Chondrocyte (in vitro differentiated cells): Measurements from ENCODE around the gene PLXNA3. TPM values are rescaled to one million over a fixed set of nuclear protein-coding genes. Genes with fewer than 3 reads are reported as not detected.

Experiments
- DNase-seq: peaks from one replicate; pipeline ENCODE4 v3.0.0; 2021; ENCODE audit warnings: mixed read lengths, low spot score
- H3K27ac Mint-ChIP-seq: one replicate; pipeline ENCODE4 v1.8.0; 2021; ENCODE audit warnings: mild to moderate bottlenecking, moderate library complexity, mixed read lengths; ENCODE audit not compliant: unreplicated experiment
- H3K27me3 Mint-ChIP-seq: 2 replicates; pipeline ENCODE4 v1.8.0; 2021; ENCODE audit warnings: low read depth, mixed read lengths
- H3K36me3 Mint-ChIP-seq: 2 replicates; pipeline ENCODE4 v1.8.0; 2021; ENCODE audit warnings: low read depth, mixed read lengths
- H3K4me1 Mint-ChIP-seq: 2 replicates; pipeline ENCODE4 v1.8.0; 2021; ENCODE audit warnings: low read depth, mild to moderate bottlenecking, mixed read lengths
- H3K4me3 Mint-ChIP-seq: one replicate; pipeline ENCODE4 v1.8.0; 2021; ENCODE audit warnings: mild to moderate bottlenecking, moderate library complexity, mixed read lengths; ENCODE audit not compliant: unreplicated experiment
- H3K9me3 Mint-ChIP-seq: 2 replicates; pipeline ENCODE4 v1.8.0; 2021; ENCODE audit warnings: low read depth, mixed read lengths
- total RNA-seq: library from RNA; stranded (reverse); gene quantifications from 3 replicates; pipeline ENCODE4 v1.2.1, GENCODE V29; 2021
- TF ChIP-seq, protein P1 (sequence below): fragments of 200-600 bp; sonication (generic); IDR thresholded peaks from 2 replicates; pipeline ENCODE4 v1.5.0; 2021; ENCODE audit warnings: antibody characterized with exemption, mild to moderate bottlenecking, moderate library complexity

PLXNA3 gene
- total RNA-seq, 1 donor from 2014 or later = 205 TPM

DNA sequence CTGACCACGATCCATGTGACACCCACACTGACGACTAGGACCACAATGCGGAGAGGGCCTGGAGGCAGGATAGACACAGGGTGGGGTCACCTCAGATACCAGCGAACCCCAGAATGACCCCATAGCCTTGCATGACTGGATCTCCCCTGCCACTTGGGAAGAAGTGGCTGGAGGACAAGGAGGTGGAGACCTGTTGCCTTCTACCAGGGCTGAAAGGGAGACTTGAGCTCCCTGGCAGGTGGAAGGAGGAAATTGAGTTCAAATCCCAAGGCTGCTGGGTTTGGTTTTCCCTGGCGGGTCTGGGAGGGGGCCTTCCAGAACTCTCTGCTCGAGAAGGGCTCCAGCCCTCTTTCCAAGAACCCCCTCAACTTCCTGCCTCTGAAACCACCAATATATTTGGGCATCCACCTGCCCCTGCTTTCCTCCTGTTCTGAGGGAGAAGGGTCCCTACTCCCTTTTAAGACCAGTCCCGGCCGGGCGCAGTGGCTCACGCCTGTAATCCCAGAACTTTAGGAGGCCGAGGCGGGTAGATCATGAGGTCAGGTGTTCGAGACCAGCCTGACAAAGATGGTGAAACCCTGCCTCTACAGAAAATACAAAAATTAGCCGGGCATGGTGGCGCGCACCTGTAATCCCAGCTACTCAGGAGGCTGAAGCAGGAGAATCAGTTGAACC, 54.9 kb downstream of the PLXNA3 start:
- Mint-ChIP-seq H3K27me3 (no peaks in the 10 kb centered on the region), H3K4me1 (peaks cover 11% of the 10 kb centered on the region), H3K4me3 (no peak overlapping the region), H3K27ac (no peak overlapping the region), H3K9me3 (peaks cover 16% of the 10 kb centered on the region), H3K36me3 (peaks cover 8% of the 10 kb centered on the region)
- DNase-seq = no peak
- TF ChIP-seq, protein P1, sequence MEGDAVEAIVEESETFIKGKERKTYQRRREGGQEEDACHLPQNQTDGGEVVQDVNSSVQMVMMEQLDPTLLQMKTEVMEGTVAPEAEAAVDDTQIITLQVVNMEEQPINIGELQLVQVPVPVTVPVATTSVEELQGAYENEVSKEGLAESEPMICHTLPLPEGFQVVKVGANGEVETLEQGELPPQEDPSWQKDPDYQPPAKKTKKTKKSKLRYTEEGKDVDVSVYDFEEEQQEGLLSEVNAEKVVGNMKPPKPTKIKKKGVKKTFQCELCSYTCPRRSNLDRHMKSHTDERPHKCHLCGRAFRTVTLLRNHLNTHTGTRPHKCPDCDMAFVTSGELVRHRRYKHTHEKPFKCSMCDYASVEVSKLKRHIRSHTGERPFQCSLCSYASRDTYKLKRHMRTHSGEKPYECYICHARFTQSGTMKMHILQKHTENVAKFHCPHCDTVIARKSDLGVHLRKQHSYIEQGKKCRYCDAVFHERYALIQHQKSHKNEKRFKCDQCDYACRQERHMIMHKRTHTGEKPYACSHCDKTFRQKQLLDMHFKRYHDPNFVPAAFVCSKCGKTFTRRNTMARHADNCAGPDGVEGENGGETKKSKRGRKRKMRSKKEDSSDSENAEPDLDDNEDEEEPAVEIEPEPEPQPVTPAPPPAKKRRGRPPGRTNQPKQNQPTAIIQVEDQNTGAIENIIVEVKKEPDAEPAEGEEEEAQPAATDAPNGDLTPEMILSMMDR = no peak

DNA sequence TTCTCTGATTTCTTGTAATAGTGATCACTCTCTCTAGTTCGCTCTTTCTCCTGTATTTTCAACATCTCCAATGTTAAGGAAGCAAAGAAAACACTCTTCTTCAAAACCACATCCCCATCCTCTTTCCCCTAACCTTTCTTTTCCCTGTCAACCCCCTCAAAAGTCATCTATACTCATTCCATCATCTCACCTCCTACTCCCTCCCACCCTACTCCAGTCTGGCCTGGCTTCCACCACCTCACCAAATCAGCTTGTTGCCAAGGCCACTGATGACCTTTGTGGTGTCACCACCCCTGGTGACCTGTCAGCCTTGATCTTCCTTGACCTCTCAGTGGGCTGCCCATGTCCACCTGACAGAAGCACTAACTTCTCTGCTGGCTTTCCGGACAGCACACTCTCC, 55.6 kb downstream of the PLXNA3 start:
- H3K4me1 Mint-ChIP-seq = peaks cover 11% of the 10 kb centered on the region
- H3K9me3 Mint-ChIP-seq = peaks cover 13% of the 10 kb centered on the region
- TF ChIP-seq, protein P1 = no peak
- H3K4me3 Mint-ChIP-seq = no peak overlapping the region
- H3K36me3 Mint-ChIP-seq = peaks cover 4% of the 10 kb centered on the region
- no peak for DNase-seq
- no peaks in the 10 kb centered on the region for H3K27me3 Mint-ChIP-seq
- no peak overlapping the region for H3K27ac Mint-ChIP-seq

DNA sequence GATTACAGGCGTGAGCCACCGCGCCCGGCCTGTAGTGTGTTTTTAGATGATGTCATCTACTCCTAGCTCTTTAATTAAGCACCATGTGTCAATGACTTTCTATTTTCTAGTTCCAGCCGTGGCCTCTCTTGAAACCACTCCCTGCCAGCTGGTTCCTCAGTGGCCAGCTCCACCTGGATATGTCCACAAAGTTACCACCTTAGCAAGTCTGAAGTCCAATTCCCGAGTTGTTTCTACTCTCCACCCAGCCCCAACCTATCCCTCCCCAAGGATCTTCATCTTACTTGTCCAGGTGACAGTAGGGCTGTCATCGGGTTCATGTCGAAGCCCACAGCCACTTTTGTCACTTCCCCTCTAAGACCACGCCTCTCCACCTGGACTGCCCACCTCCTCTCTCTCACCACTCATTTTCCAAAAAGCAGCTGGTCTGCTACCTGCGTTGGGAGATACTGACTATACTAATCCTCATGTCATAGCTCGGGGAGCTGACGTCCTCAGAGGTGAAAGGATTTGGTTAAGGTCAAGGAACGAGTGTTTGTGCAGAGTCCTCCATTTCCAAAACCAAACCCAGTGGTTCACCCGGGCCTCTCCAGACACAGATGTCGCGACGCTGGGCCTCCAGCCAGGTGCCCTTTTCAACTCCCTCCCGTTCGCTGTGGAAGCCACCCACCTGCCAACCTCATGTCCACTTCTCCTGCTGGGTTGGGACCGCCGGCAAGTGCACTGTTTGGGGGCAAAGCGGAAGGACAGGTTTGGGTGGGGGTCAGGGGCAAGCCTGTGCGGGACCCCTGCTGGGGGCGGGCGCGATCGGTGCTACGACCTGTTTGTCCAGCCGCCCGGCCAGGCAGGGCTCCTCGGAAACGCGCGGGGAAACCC, 57.2 kb downstream of the PLXNA3 start:
- H3K27me3 Mint-ChIP-seq = no peaks in the 10 kb centered on the region
- peaks cover 2% of the 10 kb centered on the region for H3K9me3 Mint-ChIP-seq

DNA sequence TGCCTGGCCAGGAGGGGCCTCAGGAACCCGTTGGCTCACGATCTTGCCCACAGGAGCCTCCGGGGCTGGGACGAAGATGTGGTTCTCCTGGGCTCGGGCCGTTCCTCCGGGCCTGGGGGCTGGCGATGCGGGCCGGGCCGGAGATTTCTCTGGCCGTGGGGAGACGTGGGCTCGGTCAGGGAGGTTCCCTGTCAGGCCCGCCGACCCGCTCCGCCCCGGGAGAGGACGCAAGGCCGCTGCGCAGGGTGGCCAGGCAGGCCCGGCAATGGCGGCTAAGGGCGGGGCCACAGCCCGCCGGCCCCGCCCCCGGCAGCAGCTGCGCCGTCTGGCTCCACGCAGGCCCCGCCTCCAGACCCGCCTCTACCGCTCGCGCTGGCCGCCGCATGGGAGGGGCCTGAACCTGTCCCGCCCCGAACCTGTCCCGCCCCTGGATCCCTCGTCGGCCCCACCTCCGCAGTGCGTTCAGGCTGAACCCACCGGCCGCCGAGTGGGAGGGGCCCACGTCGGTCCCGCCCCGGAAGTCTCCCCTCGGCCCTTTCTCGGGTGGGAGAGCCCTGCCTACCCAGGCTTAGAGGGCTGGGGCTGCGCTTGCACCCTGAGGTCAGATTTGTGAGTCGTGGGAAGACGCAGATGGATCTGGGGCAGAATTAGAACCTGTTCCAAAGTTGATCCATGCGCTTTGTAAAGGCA, 58.0 kb downstream of the PLXNA3 start, which contains the start of gene FAM3A:
Gene FAM3A, minus strand, starts transcription at position 267 of the 690 bp plus-strand sequence. CDS start 460 bp downstream, outside the sequence.
- H3K27me3 Mint-ChIP-seq = no peaks in the 10 kb centered on the region
- DNase-seq = peak; percentile 95
- TF ChIP-seq, protein P1 = no peak
- H3K36me3 Mint-ChIP-seq = no peaks in the 10 kb centered on the region
- H3K4me3 Mint-ChIP-seq = peak within 1 kb of the TSS; percentile 74
- H3K4me1 Mint-ChIP-seq = peaks cover 11% of the 10 kb centered on the region
- peaks cover 2% of the 10 kb centered on the region for H3K9me3 Mint-ChIP-seq
- peak within 1 kb of the TSS; percentile 74 for H3K27ac Mint-ChIP-seq

More for the DNA sequence above, 57.2 kb downstream of the PLXNA3 start:
- TF ChIP-seq, protein P1 = no peak
- H3K27ac Mint-ChIP-seq = peak overlapping the region; percentile 27
- peaks cover 2% of the 10 kb centered on the region for H3K36me3 Mint-ChIP-seq
- DNase-seq = no peak
- H3K4me3 Mint-ChIP-seq = peak overlapping the region; percentile 74
- H3K4me1 Mint-ChIP-seq = peaks cover 11% of the 10 kb centered on the region

DNA sequence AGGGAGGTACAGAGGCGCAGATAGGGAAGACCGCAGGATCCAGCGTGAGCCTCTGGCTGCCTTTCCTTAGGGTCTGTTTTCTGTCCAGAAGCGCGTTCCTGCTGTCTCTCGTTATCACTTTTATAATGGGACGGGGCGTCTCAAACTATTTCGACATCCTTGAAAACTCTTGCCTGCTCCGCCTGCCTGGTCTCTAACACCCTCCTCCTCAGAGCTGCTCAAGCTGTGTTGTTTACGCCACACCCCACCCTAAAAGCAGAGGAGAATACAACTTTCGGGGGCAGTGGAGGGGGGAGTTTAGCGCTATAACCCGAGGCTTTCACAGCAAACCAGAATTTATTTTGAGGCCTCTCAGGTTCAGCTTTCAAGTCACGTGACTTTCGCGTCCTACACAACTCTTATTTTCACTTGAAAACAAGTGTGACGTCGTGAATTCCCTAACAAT, 58.6 kb downstream of the PLXNA3 start:
- H3K4me1 Mint-ChIP-seq = peaks cover 11% of the 10 kb centered on the region
- no peaks in the 10 kb centered on the region for H3K27me3 Mint-ChIP-seq
- peak overlapping the region; percentile 74 for H3K27ac Mint-ChIP-seq
- H3K4me3 Mint-ChIP-seq = peak overlapping the region; percentile 71
- peaks cover 2% of the 10 kb centered on the region for H3K9me3 Mint-ChIP-seq
- no peak for DNase-seq
- TF ChIP-seq, protein P1 = no peak
- H3K36me3 Mint-ChIP-seq = no peaks in the 10 kb centered on the region
